Hepatocyte (in vitro differentiated cells): ENCODE results near the gene PGAP1. TPM values are rescaled to one million over a fixed set of nuclear protein-coding genes. Genes with fewer than 3 reads are reported as not detected.

Experiments used
- DNase-seq: peaks from one replicate; pipeline ENCODE4 v3.0.0-alpha.2; 2016; ENCODE audit warnings: low spot score
- H2AFZ ChIP-seq: fragments of 200-600 bp; sonication (generic); 2 replicates; pipeline ENCODE4 v1.6.0; 2016; ENCODE audit warnings: antibody characterized with exemption, mild to moderate bottlenecking
- H3K27ac ChIP-seq: fragments of 200-600 bp; sonication (generic); 2 replicates; pipeline ENCODE4 v1.5.1; 2016; ENCODE audit warnings: mild to moderate bottlenecking
- H3K27me3 ChIP-seq: fragments of 200-600 bp; sonication (generic); 2 replicates; pipeline ENCODE4 v1.6.1; 2016
- H3K36me3 ChIP-seq: fragments of 200-600 bp; sonication (generic); replicated peaks from 2 replicates; pipeline ENCODE4 v1.5.1; 2016; ENCODE audit warnings: low read depth; ENCODE audit not compliant: insufficient read depth
- H3K4me1 ChIP-seq: fragments of 200-600 bp; sonication (generic); 2 replicates; pipeline ENCODE4 v1.5.1; 2016; ENCODE audit warnings: mild to moderate bottlenecking, moderate library complexity; ENCODE audit not compliant: insufficient read depth
- H3K4me2 ChIP-seq: fragments of 200-600 bp; sonication (generic); 2 replicates; pipeline ENCODE4 v1.6.0; 2016
- H3K4me3 ChIP-seq: fragments of 200-600 bp; sonication (generic); 2 replicates; pipeline ENCODE4 v1.5.1; 2016; ENCODE audit warnings: mild to moderate bottlenecking
- H3K79me2 ChIP-seq: fragments of 200-600 bp; sonication (generic); 2 replicates; pipeline ENCODE4 v1.6.0; 2017; ENCODE audit warnings: mild to moderate bottlenecking
- H3K9me2 ChIP-seq: fragments of 200-600 bp; sonication (generic); replicated peaks from 2 replicates; pipeline ENCODE4 v1.6.0; 2017; ENCODE audit warnings: mild to moderate bottlenecking; ENCODE audit not compliant: insufficient read depth
- H3K9me3 ChIP-seq: fragments of 200-600 bp; sonication (generic); 2 replicates; pipeline ENCODE4 v1.5.1; 2016; ENCODE audit warnings: low read depth, mild to moderate bottlenecking
- H4K20me1 ChIP-seq: fragments of 200-600 bp; sonication (generic); 2 replicates; pipeline ENCODE4 v1.6.0; 2016; ENCODE audit warnings: mild to moderate bottlenecking; ENCODE audit not compliant: insufficient read depth, poor library complexity, severe bottlenecking
- EZH2 ChIP-seq: fragments of 200-600 bp; sonication (generic); IDR thresholded peaks from 2 replicates; pipeline ENCODE4 v1.6.1; 2016; ENCODE audit warnings: antibody characterized with exemption, mild to moderate bottlenecking, borderline replicate concordance
- EZH2phosphoT487 ChIP-seq: fragments of 200-600 bp; sonication (generic); IDR thresholded peaks from one replicate; pipeline ENCODE4 v1.6.1; 2018; ENCODE audit warnings: antibody characterized with exemption, mild to moderate bottlenecking, low read depth, moderate library complexity; ENCODE audit not compliant: unreplicated experiment, severe bottlenecking
- WGBS: methylation state at CpG from one replicate; pipeline ENCODE4 v1.1.6; 2016; ENCODE audit warnings: low lambda C conversion rate; ENCODE audit errors: missing lambda C conversion rate; 5-methylcytosine and 5-hydroxymethylcytosine counted together
- polyA plus RNA-seq: library from polyadenylated mRNA; unstranded; fragments of >200 nt; fragmentation: Nextera tagmentation; extraction: Ambion mirVana; gene quantifications from 2 replicates; pipeline ENCODE4 v1.2.1, GENCODE V29; 2016
- total RNA-seq: library from RNA; depleted of rRNA; stranded (reverse); fragments of >200 nt; gene quantifications from 2 replicates; pipeline ENCODE4 v1.2.3, GENCODE V29; 2014
- TF ChIP-seq, protein P1 (sequence below): fragments of 200-600 bp; sonication (generic); IDR thresholded peaks from 2 replicates; pipeline ENCODE4 v1.5.1; 2016; ENCODE audit warnings: antibody characterized with exemption, mild to moderate bottlenecking; ENCODE audit not compliant: poor library complexity

The PGAP1 gene
- total and polyA plus RNA-seq, 2 experiments from 2014 or later = 2.6 to 15.3 TPM

DNA sequence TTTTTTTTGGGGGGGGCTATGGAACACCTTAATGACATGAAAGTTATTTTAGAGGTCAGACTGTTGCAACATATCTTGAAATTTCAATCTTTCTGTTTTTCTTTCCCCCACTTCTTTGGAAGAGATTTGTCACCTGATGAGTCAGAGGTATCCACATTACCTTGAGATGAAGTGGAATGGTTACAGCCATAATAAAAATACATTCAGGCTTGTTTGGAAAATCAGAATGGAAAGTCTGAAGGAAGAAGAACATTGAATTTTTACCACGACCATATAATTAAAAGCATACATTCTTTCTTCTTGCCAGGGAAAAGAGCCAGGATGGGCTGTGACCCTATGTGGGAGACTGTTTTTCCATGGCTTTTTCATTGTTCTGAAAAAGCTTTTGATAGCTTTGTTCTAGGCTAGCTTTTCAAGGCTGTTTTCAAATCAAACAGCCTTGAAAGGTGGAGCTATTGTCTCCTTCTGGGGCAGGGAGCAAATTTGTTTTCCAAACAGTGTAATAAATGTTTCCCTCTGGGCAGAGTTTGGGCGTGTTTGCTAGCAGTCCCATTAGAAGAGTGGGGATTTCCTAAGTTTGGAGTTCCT lies 124.7 kb downstream of the PGAP1 start:
- Histone ChIP-seq H3K9me2 (no peaks in the 10 kb centered on the region), H4K20me1 (no peaks in the 10 kb centered on the region), H3K27me3 (peaks cover 6% of the 10 kb centered on the region), H3K36me3 (no peaks in the 10 kb centered on the region), H2AFZ (no peak overlapping the region), H3K9me3 (no peaks in the 10 kb centered on the region), H3K4me3 (no peak overlapping the region), H3K27ac (no peak overlapping the region), H3K4me1 (peaks cover 7% of the 10 kb centered on the region), H3K4me2 (no peak overlapping the region), H3K79me2 (peaks cover 22% of the 10 kb centered on the region)
- no peak for TF ChIP-seq EZH2phosphoT487
- TF ChIP-seq EZH2 = no peak
- TF ChIP-seq, protein P1, sequence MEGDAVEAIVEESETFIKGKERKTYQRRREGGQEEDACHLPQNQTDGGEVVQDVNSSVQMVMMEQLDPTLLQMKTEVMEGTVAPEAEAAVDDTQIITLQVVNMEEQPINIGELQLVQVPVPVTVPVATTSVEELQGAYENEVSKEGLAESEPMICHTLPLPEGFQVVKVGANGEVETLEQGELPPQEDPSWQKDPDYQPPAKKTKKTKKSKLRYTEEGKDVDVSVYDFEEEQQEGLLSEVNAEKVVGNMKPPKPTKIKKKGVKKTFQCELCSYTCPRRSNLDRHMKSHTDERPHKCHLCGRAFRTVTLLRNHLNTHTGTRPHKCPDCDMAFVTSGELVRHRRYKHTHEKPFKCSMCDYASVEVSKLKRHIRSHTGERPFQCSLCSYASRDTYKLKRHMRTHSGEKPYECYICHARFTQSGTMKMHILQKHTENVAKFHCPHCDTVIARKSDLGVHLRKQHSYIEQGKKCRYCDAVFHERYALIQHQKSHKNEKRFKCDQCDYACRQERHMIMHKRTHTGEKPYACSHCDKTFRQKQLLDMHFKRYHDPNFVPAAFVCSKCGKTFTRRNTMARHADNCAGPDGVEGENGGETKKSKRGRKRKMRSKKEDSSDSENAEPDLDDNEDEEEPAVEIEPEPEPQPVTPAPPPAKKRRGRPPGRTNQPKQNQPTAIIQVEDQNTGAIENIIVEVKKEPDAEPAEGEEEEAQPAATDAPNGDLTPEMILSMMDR = no peak
- WGBS = 25% methylated on average over 2 of the region's 2 CpGs
- DNase-seq = no peak

DNA sequence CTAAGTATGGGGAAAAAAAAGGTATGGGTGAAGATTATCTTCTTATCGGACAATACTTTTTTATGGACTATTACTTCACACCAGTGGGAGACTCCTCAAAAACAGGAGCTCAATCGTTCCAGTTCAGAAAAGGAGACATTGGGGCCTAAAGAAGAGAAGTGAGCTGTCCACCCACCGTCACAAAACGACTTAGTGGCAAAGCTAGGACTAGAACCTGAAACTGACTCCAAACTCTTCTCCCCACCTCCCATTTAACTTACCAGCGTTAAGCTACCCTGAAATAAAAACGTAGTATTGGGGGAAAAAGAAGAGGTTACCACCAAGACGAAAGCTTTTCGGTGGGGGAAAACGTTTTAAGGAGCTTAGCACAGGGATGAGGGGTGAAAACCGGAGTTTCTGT lies 127.5 kb downstream of the PGAP1 start:
- peak overlapping the region; percentile 80 for H3K4me2 ChIP-seq
- TF ChIP-seq EZH2 (no peak), EZH2phosphoT487 (no peak)
- TF ChIP-seq, protein P1 = no peak
- peak overlapping the region; percentile 83 for H3K27ac ChIP-seq
- H3K4me3 ChIP-seq = peak overlapping the region; percentile 91
- no peak for DNase-seq
- peaks cover 7% of the 10 kb centered on the region for H3K4me1 ChIP-seq
- H4K20me1 ChIP-seq = no peaks in the 10 kb centered on the region
- no peaks in the 10 kb centered on the region for H3K36me3 ChIP-seq
- peak overlapping the region; percentile 98 for H2AFZ ChIP-seq
- H3K9me3 ChIP-seq = no peaks in the 10 kb centered on the region
- 9% methylated on average over 10 of the region's 10 CpGs for WGBS
- H3K79me2 ChIP-seq = peaks cover 22% of the 10 kb centered on the region
- H3K27me3 ChIP-seq = no peaks in the 10 kb centered on the region
- no peaks in the 10 kb centered on the region for H3K9me2 ChIP-seq

DNA sequence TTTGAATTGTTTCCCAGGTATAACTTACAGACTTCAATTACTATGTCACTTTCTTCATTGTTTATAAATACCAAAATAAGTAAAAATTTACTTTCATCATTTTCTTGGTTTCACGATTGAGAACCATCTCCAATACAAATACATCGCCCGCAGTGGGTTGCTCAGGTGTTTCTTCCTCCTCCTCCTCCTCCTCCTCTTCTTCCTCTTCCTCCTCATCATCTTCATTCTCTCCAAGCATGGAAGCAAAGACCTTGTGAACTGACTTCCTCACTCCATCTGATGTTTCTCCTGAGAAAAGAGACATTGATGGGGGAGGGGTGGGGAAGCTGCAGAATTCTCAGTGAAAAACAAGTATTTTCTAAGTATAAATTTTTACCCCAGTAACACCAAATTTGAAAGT lies 133.6 kb downstream of the PGAP1 start:
- Histone ChIP-seq H3K9me2 (no peaks in the 10 kb centered on the region), H3K36me3 (no peaks in the 10 kb centered on the region), H2AFZ (no peak overlapping the region), H3K4me2 (no peak overlapping the region), H3K27me3 (no peaks in the 10 kb centered on the region), H3K4me3 (no peak overlapping the region), H3K4me1 (peaks cover under 1% of the 10 kb centered on the region), H3K79me2 (peaks cover 9% of the 10 kb centered on the region), H3K27ac (no peak overlapping the region), H3K9me3 (no peaks in the 10 kb centered on the region), H4K20me1 (no peaks in the 10 kb centered on the region)
- DNase-seq = no peak
- TF ChIP-seq EZH2phosphoT487 = no peak
- TF ChIP-seq, protein P1 = no peak
- TF ChIP-seq EZH2 = no peak
- WGBS = 98% methylated on average over 3 of the region's 3 CpGs
